Fibroblast of gingiva (primary cell): ENCODE results near the gene PIK3C2B.
A peak's percentile ranks its signal among the peaks of the same experiment; 100 is the strongest.

Experiments used
- DNase-seq: peaks from one replicate; pipeline ENCODE4 v3.0.0-alpha.2; 2011; ENCODE audit warnings: low read depth

Gene PIK3C2B

DNA sequence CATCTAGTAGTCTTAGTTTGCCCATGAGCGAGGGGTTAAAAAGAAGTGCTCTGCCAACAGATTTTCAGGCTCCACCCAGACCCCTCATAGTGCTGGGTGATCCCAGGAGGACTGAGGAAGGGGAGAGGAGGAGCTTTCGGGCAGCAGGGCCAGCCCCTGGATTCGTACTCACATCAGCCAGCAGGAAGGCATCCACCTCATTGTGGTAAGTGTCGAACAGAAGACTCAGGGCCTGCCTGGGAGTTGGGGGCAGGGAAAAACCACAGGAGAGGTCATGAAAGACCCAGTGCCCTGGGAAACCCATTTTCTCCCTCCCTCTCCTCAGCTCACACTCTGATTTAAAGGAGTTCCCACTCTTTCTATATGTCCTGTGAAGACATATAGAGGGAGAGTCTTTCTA is 34.9 kb downstream of the PIK3C2B start:
- DNase-seq, result no peak

DNA sequence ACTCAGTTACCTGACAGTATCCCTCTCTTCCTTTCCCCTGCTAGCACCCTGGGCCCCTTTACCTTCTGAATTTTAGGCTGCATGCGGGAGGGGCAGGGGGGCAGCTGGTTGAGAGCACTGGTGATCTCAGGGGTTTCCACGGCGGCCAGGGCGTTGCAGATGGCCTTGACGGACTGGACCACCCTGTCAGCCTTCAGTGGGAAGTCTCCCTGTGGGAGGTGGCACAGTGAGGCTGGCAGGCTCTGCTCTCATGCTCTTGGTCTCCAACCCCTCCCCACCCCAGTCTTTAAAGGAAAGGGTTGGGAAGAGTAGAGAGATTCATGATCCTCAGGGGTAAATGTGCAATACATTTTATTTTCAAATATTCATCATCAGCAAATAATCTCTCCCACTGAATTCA is 36.9 kb downstream of the PIK3C2B start:
- DNase-seq, result no peak

DNA sequence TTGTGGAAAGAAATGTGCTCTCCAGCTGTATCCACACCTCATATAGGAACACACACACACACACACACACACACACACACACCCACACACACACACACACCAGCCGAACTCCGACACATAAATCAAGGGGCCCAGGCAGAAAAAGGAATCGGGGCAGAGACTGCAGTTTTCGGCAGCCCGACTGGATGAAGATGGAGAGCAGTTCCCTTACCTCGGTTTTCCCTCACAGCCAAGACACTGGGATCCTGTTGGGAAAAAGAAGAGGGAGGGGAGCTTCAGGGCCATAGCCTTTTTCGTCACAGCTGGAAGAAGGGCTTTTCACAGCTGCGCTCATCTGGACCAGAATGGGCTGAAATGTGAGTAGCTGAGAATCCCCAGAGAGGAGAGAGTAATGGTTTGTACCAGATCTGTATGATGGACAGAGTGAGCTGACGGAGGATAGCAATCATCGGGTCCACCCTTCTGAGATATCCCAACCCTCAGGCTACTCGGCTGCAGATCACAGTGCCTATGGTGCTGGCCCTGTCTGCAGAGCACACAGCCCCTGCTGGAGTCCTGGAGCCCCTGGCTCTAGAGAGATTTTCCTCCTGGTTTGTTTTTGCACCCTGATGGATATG is 37.7 kb downstream of the PIK3C2B start:
- no peak for DNase-seq

DNA sequence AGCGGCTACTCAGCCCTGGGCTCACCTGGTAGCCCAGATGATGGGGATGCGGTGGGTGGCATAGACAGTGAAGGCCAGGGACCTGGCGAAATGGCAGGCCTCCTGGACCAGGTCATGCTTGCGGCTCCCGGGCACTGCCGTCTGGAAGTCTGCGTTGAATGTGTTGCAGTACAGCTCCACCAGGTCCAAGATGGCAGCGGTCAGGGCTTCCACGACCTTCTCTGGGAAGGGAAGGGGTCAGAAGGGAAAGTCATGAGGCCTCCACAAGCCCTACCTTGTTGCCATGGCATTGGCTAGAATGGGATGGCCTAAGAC is 38.8 kb downstream of the PIK3C2B start:
- DNase-seq, result no peak

DNA sequence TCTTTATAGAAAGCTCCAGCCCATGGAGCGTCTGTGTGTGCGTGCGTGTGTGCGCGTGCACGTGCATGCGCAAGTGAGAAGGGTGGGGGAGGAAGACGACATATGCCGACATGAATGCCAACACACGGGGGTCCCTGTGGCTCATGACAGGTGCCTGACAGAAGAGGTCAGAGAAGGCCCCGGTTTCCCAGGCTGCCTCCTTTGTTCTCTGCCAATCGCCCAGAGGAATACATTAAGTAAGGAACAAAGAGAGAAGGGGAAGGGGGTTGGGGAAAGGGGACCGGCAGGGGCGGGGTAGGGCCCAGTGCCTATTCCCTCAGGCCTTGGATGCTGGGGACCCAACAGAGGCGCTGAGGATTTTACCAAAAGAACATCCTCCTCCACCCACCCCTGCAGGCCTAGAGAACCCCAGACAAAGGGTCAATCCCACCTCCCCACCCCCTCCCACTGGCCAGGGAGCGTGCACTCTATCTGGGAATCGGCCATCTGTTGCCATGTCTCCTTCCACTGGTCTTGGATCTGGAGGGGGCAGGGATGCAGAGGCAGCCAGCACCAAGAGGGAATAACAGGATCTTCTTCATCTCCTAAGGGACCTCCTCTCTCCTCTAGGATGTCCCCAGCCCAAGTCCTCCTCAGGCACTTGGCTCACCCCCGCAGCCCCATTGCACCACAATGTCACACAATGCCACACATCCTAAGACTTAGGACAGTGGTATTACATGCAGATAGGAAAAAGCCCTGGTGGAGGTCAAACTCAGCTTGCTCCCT is 39.4 kb downstream of the PIK3C2B start:
- no peak for DNase-seq

DNA sequence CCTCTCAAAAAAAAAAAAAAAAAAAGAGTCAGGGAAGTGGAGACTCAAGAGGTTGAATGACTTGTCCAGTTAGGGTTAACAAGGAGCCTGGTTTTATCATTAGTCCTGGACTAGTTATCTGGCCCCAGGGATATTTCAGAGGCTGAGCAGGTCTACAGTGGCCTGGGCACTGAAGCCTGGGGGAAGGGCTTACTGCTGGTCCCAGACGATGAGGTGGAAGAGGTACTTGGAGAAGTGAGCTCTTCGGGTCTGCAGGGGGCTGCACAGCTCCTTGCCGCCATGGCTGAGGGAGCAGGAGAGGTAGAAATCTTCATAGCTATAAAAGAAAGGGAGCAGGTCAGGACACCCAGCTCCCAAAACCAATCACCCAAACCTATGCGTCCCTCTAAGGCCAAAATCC is 40.1 kb downstream of the PIK3C2B start:
- no peak for DNase-seq

DNA sequence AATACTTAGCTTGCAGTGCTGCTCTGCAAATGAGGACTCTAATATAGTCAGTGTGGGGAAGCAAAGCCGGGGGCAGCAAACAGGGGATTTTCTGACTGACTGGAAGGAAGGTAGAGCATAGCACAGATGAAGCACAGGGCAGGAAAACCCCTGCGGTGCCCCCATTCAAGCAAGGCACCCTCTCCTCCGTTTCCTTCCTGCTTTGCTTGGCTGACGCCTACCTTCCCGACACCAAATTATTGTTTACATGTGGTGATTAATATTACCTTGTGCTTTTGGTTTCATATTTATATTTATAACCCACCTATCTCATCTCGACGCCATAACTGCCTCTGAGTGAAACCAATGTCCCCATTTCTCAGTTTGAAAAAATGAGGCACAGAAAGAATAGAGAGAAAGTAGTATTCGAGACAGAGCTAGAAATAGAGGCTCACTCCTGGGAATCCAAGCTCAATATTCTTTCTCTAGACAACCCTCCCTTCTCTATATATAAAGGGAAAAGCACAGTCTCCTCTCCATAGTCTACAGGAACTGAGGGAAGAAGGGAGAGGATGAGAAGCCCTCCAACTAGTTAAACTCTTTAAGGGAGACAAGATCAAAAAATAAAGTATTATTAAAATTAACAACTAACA is 41.3 kb downstream of the PIK3C2B start:
- DNase-seq, result no peak

DNA sequence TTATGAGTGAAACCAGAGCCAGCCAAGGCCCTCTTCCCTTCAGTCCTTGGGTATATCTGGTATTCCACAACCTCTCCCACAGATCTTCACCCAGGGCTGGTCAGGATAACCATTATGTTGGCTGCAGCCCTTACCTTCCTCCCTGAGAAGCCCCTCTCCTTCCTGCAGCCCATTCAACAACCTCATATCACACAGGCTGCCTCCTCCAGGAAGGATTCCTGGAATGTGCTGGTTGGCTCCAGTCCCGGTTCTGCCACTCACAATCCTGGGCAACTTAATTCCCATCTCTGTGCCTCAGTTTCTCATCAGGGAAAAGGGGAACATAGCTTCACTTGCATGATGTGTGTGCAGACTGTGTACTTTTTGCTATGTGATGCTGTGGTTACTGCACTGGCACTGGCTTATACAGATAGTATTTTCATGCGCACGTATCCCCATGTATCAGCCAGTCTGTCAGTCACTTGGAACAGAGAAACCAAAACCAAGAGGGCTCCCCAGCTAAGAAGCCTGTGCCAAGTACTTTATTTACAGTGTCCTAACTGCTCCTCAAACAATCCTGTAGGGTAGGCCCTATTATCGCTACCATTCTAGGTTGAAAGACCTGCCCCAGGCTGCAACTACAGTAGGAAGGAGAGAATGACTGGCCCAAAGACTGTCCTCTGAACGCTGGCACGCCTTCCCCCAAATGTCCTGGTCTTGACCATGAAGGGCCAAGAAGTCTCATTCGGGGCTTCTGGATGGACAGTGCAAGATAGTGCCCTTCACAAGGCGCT is 43.1 kb downstream of the PIK3C2B start:
- no peak for DNase-seq

DNA sequence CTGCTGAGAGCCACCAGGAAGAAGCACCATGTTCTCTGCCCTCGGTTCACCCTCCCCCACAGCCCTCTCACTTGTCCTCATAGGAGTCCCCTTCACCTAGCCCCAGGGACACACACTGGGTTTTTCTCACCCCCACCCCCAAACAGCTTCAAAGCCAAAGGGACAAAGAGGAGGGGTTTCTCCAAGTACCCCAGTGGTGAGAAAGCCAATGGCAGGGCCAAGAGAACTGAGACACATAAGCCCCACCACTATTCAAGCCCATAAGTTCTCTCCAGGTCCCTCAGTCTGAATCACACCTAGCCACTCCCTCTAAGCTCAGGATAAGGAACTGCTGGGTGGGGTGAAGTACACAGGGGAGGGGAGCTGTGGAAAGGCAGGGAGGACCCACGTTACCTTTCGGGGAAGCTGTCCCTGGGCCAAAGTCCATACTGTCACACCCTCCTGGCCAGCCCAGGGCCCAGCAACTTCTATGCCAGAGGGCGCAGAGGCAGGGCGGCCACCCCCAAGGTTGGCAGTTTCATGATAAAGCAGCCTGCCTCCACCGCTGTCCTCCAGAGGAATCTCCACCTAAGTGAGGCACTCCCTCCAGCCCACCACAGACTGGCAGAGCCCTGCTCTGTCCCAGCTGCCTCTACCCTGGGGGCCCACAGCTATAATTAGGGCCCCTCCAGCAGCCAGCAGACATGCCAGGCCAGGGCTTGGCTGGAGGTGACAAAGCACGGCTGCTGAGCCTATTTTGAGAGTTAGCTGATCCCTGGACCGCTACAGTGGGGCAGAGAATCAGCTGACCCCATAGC is 43.9 kb downstream of the PIK3C2B start:
- no peak for DNase-seq

DNA sequence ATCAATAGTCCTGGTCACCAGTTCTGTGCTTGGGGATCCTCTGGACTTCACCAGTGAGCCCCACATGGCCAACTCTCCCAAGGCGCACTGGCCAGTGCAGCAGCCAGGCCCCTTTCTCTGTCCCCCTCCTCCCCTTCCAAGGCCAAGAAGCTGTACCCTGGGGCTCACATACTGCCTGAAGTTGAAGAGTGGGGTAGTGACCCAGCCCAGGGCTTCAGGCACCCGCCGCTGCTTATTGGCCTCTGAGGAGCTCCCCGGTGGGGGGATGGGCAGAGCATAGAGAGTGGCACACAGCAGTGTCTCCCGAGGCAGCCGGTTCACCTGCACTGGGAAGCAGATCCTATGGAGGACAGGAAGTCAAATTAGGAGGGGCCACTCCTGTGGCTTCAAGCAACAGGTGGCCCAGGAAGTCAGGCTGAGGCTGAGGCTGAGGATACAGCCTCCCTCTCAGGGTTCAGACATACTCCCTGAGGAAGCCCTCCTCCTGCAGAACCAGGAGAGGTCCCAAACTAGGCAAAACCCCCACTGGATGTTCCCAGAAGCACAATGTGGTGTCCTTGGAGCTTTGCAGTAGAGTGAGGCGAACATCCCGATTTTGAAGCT is 44.8 kb downstream of the PIK3C2B start:
- DNase-seq, result no peak

DNA sequence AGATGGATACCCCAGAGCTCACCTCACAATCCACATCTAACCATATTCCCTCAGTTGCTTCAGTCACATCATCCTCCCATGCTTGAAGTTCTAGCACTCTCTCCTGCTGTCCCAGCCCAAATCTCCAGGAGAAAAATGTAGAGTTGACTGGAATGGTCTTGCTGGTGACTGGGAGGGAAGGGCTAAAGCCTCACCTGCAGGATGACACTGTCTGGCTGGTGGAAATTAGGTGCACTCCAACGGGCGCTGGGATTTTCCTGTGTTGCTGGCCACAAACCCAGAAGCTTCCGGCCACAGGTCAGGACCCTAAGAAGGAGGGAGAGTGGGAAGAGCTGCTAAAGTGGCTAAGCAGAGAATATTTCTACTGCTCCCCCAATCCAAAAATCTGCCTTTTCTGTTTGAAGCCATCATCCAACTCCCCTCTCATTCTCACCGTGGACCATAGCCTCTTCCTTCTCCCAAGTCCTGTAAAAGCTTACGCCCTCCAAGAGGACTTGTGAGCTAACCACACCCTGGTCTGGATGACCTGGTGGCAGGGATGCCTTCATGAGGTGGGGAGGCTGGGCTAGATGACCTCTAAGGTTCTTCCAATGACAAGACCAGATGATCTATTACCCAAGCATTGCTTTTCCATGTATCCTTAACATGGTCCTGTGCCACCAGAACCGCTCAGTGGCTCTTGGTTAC is 45.5 kb downstream of the PIK3C2B start:
- DNase-seq, result no peak

DNA sequence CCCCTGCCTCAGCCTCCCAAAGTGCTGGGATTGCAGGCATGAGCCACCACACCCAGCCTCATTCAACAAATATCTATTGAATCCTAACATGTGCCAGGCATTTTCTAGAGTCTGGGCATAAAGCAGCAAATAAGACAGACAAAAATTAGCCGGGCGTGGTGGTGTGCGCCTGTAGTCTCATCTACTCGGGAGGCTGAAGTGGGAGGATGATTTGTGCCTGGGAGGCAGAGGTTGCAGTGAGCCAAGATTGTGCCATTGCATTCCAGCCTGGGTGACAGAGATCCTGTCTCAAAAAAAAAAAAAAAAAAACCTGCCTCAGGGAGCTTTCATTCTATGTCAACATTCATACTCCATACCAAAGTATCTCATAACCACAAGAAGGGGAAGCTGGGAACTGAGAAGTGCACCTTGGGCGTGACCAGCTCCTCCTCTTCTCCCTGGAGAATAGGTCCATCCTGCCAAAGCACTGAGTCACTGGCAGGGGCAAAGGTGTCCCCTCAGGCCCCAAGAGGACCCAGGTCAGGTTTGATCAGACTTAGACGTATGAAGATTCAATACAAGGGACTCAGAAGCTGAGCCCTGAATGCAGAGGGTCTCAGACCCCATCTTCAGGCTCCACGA is 46.2 kb downstream of the PIK3C2B start:
- no peak for DNase-seq

DNA sequence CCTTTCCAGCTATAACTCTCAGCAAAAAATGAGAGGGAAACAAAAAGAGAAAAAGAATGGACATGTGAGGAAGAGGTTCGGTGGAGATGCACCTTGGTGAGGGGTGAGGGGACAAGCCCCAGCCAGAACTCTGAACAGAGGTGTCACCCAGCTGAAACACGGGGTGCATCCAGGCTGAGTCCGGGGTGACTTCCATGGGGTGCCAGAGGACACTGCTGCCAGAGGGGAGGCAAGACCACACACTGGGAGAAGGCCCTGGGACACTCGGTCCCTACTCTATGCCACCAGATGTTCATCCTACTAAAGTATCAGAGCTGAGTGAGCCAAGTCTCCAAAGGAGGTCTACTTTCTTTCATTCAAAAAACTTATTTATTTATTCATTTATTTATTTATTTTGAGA is 46.9 kb downstream of the PIK3C2B start:
- no peak for DNase-seq

DNA sequence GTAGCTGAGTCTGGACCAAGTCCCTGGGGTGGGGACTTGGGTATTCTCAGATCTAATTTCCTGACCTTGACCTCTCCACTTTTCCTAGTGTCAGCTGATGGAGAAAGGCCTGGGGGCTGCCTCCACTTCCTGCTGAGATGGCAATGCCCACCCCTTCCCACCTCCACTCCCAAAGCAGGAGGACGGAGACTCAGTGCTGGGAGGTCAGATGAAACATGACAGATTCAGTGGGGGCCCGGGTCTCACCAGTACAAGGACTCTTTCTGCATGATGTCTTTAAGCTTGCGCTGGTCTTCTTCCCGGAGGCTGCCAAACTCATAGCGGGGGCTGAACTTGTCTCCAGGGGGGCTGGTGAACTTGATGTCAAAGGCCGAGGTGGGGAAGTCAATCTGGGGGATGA is 47.4 kb downstream of the PIK3C2B start:
- DNase-seq, result no peak

DNA sequence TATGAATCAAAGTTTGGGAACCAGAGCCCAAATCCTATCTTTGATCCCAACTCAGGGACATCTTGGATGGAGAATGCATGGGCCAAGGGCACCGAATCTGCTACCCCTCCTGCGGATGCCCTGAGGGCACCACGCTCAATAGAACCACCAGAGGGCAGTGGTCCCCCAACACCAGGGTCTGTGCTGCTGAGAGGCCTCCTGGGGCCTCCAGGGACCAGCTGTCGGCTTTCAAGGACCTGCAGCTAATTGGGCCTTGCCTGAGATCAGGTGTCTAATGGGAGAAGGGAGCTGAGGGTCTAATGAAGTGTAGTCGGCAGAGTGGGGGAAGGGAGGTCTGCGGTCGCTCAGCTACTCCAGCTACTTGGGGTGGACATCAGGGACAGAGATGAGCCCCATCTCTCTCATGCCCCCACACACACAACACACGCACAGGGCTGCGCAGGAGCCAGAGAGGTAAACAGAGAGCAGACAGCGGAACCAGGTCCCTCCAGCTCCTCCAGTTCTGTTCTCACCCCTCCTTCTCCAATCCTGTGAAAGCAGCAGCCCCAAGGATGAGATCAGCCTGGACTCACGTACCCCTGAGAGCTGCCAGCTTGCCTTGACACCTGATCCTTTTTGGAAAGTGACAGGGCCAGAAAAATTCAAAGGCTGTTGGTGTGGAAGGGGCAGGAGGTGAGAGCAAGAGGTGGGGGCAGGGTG is 48.0 kb downstream of the PIK3C2B start:
- DNase-seq, result peak; percentile 32

DNA sequence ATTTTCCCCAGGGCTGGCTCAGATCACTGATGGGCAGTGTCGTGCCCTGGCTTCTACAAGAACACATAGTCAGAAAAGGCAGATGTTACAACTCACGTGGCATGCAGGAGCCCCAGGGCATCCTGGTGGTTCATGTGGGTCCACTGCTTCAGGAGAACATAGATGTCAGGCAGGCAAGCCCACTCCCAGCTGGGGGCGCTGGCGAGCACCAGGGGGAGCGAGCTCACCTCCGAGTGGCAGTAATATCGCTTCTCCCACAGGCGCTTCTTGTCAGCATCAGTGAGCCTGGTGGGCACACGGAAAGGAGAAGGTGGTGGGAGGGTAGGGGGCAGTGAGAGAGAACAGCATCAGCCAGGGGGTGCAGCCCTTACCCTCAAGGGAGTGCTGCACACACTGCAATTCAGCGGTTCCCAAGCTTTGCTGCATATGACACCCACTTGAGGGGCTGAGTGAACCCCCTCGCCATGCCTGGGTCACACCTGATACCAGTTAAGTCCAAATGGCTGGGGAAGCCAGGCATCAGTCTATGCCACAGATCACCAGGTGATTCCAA is 48.7 kb downstream of the PIK3C2B start:
- DNase-seq, result no peak
